Dedifferentiated amniotic fluid mesenchymal stem cell (primary cell): Measurements from ENCODE around the gene BIN1.

ENCODE experiments used
- DNase-seq: peaks from one replicate; pipeline ENCODE4 v3.0.0-alpha.2; 2016; ENCODE audit errors: extremely low spot score

Gene BIN1

DNA sequence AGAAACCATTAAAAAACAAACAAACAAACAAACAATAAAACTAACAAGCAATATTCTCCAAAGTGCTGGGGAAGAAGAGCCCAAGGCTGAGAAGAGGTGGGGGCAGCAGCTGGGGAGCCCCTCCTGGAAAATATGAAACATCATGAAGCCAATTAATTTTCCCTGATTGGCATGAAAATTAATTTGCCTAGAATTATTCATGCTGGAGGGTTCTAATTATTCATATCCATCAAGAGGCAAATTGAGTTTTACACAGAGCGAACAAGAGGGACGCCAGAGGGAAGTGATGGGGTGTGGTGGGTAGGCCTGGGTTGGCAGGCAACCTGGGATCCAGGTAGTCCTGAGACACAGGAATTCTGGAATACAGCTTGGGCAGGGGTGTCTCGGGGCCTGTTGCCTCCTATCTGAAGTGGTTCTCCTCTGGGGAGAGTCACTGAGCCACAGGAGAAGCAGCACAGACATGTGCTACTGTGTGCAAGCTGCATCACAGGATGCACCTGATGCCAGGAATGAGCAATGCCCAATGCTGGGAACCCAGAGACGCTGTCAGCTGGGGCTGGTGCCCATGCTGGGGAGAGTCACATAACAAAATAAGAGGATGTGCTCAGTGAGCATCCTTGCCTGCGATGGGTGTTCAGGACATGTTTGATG, 107.7 kb downstream of the BIN1 start:
- no peak for DNase-seq

DNA sequence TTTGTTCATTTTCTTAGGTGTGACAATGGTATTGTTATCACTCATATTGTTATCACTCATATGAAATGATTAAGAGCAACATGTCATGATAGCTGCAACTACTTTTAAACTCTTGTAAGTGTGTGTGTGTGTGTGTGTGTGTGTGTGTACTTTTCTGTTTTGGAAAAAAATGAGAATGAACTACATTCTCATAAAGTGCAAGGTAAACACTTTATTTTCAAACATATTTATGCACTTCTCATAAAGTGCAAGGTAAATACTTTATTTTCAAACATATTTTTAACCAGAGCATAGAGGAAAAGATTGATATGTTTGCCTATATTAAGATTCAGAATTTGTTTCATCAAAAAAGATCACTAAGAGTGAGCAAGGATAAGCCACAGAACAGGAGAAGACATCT, 108.5 kb downstream of the BIN1 start:
- DNase-seq, result no peak
